Lower leg skin (tissue), 4 donors: ENCODE measurements around the gene UGT1A8. TPM values are rescaled to one million over a fixed set of nuclear protein-coding genes. Genes with fewer than 3 reads are reported as not detected.

ENCODE experiments used
- DNase-seq, 2 donors: peaks; one replicate each; pipeline ENCODE4 v3.0.0-alpha.2; 2019; ENCODE audit warnings: low spot score in 2 of 2
- H3K4me3 ChIP-seq: fragments of 200-600 bp; sonication (generic); 2 replicates; pipeline ENCODE4 v1.5.1; 2017; ENCODE audit warnings: mild to moderate bottlenecking, low read depth; ENCODE audit not compliant: poor library complexity, severe bottlenecking
- CTCF ChIP-seq, 3 donors: fragments of 450-650 bp; IDR thresholded peaks; one replicate each; pipeline ENCODE4 v1.5.1; 2016; ENCODE audit warnings: antibody characterized with exemption in 3 of 3, mild to moderate bottlenecking in 3 of 3, moderate library complexity in 2 of 3
- POLR2A ChIP-seq, 2 donors: fragments of 450-650 bp; IDR thresholded peaks; one replicate each; pipeline ENCODE4 v1.6.1; 2016 to 2017; ENCODE audit warnings: antibody characterized with exemption in 2 of 2, mild to moderate bottlenecking in 1 of 2, moderate library complexity in 1 of 2
- WGBS, 2 donors: methylation state at CpG; one replicate each; pipeline ENCODE4 v1.1.5; 2018; 5-methylcytosine and 5-hydroxymethylcytosine counted together
- intact Hi-C: fragments of 100-400 bp; cut with DNase I; formaldehyde crosslinking; loops from one replicate; pipeline ENCODE4 v1.15.0; 2023; ENCODE audit warnings: low total_unique reads
- total RNA-seq, 4 donors: library from RNA; depleted of rRNA; stranded (reverse); fragments of >200 nt; gene quantifications; one replicate each; pipeline ENCODE4 v1.1.0, GENCODE V29; 2016

UGT1A8 gene
- total RNA-seq, 4 donors from 2014 or later: not detected

- WGBS, 2 donors: 58 to 76% methylated on average over 3 of the region's 3 CpGs
- DNase-seq: no peak
Measured at GRCh38 chr2:233764761-233765160, 147.3 kb downstream of the UGT1A8 start.

GRCh38 chr2:233766416-233766815 is 149.0 kb downstream of the UGT1A8 start:
- DNase-seq: no peak
- intact Hi-C loops: no loop called here

More at GRCh38 chr2:233764761-233765160, 147.3 kb downstream of the UGT1A8 start:
- no peak overlapping the region for H3K4me3 ChIP-seq
- TF ChIP-seq POLR2A (IDR thresholded peaks at IDR 0.05) (no peak), CTCF (IDR thresholded peaks at IDR 0.05) (no peak)
- intact Hi-C loops: no loop called here

GRCh38 chr2:233768076-233768475 is 150.6 kb downstream of the UGT1A8 start:
- no peak overlapping the region for H3K4me3 ChIP-seq
- DNase-seq: no peak
- intact Hi-C loops: no loop called here
- WGBS, 2 donors: 81 to 89% methylated on average over 4 of the region's 4 CpGs
- TF ChIP-seq CTCF (IDR thresholded peaks at IDR 0.05) (no peak), POLR2A (IDR thresholded peaks at IDR 0.05) (no peak)

More at GRCh38 chr2:233766416-233766815, 149.0 kb downstream of the UGT1A8 start:
- WGBS, 2 donors: 78 to 83% methylated on average over 4 of the region's 4 CpGs
- H3K4me3 ChIP-seq: no peak overlapping the region
- no peak for TF ChIP-seq CTCF (IDR thresholded peaks at IDR 0.05)
- no peak for TF ChIP-seq POLR2A (IDR thresholded peaks at IDR 0.05)

GRCh38 chr2:233769260-233769659 is 151.8 kb downstream of the UGT1A8 start:
- TF ChIP-seq CTCF (IDR thresholded peaks at IDR 0.05): no peak
- no peak for TF ChIP-seq POLR2A (IDR thresholded peaks at IDR 0.05)
- intact Hi-C loops: no loop called here
- no peak for DNase-seq

GRCh38 chr2:233772153-233772552 is 154.7 kb downstream of the UGT1A8 start:
- TF ChIP-seq CTCF (IDR thresholded peaks at IDR 0.05): no peak
- DNase-seq: no peak
- intact Hi-C loops: no loop called here
- WGBS, 2 donors: 89% methylated on average over 16 of the region's 16 CpGs
- no peak overlapping the region for H3K4me3 ChIP-seq

More at GRCh38 chr2:233769260-233769659, 151.8 kb downstream of the UGT1A8 start:
- WGBS, 2 donors: 88 to 90% methylated on average over 9 of the region's 9 CpGs
- H3K4me3 ChIP-seq: no peak overlapping the region

GRCh38 chr2:233772583-233772982 is 155.2 kb downstream of the UGT1A8 start:
- 66 to 69% methylated on average over 5 of the region's 5 CpGs for WGBS, 2 donors
- no peak for DNase-seq
- no peak overlapping the region for H3K4me3 ChIP-seq
- intact Hi-C loops: no loop called here
- TF ChIP-seq POLR2A (IDR thresholded peaks at IDR 0.05) (no peak), CTCF (IDR thresholded peaks at IDR 0.05) (no peak)
